Colonic mucosa (tissue), 4 donors: ENCODE measurements around the gene FIP1L1. TPM values are rescaled to one million over a fixed set of nuclear protein-coding genes. Genes with fewer than 3 reads are reported as not detected.

Source experiments
- DNase-seq: peaks from one replicate; pipeline ENCODE4 v3.0.0-alpha.2; 2020
- H3K27ac ChIP-seq: fragments of 200-600 bp; one replicate; pipeline ENCODE4 v1.8.0; 2021
- H3K27me3 ChIP-seq: fragments of 200-600 bp; one replicate; pipeline ENCODE4 v1.8.0; 2021
- H3K36me3 ChIP-seq: fragments of 200-600 bp; one replicate; pipeline ENCODE4 v1.8.0; 2021
- H3K4me1 ChIP-seq: fragments of 200-600 bp; one replicate; pipeline ENCODE4 v1.8.0; 2021; ENCODE audit warnings: mild to moderate bottlenecking
- H3K4me3 ChIP-seq: fragments of 200-600 bp; one replicate; pipeline ENCODE4 v1.8.0; 2021
- H3K9ac ChIP-seq, 2 donors: one replicate each; pipeline ENCODE4 v1.7.0; 2013; ENCODE audit warnings: control low read depth in 2 of 2, low read depth in 2 of 2, low read length in 2 of 2
- H3K9me3 ChIP-seq: fragments of 200-600 bp; one replicate; pipeline ENCODE4 v1.8.0; 2021
- CTCF ChIP-seq: fragments of 200-600 bp; IDR thresholded peaks from one replicate; pipeline ENCODE4 v1.8.0; 2022; ENCODE audit warnings: antibody characterized with exemption, mild to moderate bottlenecking
- intact Hi-C: fragments of 100-400 bp; cut with DNase I; formaldehyde crosslinking; loops from one replicate; pipeline ENCODE4 v1.14.1; 2022
- total RNA-seq, 2 donors: library from RNA; stranded (reverse); fragmentation: NEBNext Ultra II Directional in 1 of 2; extraction: Animal tissue kit (Norgen Biotek cat#: 25700) in 1 of 2; gene quantifications; one replicate each; pipeline ENCODE4 v1.2.1, GENCODE V29; 2021
- donor health status: healthy.
- donor health status: DM: no; HTN: no; CAD: no.
- donor health status: DM: no; HTN: no; CAD: no.

The FIP1L1 gene
- total RNA-seq, 2 donors from 2014 or later: 38.8 to 46.6 TPM

GRCh38 chr4:53427366-53427765 lies 49.9 kb downstream of the FIP1L1 start:
- no peak overlapping the region for H3K9ac ChIP-seq
- intact Hi-C loops: no loop called here
- H3K4me3 ChIP-seq: no peak overlapping the region
- H3K9me3 ChIP-seq: no peaks in the 10 kb centered on the region
- DNase-seq: no peak
- no peaks in the 10 kb centered on the region for H3K4me1 ChIP-seq
- no peak overlapping the region for H3K27ac ChIP-seq
- no peaks in the 10 kb centered on the region for H3K27me3 ChIP-seq
- no peak for TF ChIP-seq CTCF
- H3K36me3 ChIP-seq: peaks cover 8% of the 10 kb centered on the region

- no peak for DNase-seq
- no peak overlapping the region for H3K9ac ChIP-seq
- no peak overlapping the region for H3K27ac ChIP-seq
- no peak overlapping the region for H3K4me3 ChIP-seq
- H3K27me3 ChIP-seq: no peaks in the 10 kb centered on the region
- H3K36me3 ChIP-seq: peaks cover 14% of the 10 kb centered on the region
- no peaks in the 10 kb centered on the region for H3K4me1 ChIP-seq
- no peaks in the 10 kb centered on the region for H3K9me3 ChIP-seq
- intact Hi-C loops: no loop called here
- no peak for TF ChIP-seq CTCF
Measured at GRCh38 chr4:53431052-53431451, 53.6 kb downstream of the FIP1L1 start.

- no peak for TF ChIP-seq CTCF
- H3K9ac ChIP-seq: no peak overlapping the region
- no peak overlapping the region for H3K27ac ChIP-seq
- H3K36me3 ChIP-seq: peaks cover 7% of the 10 kb centered on the region
- no peaks in the 10 kb centered on the region for H3K27me3 ChIP-seq
- intact Hi-C loops: no loop called here
- H3K4me1 ChIP-seq: no peaks in the 10 kb centered on the region
- H3K9me3 ChIP-seq: no peaks in the 10 kb centered on the region
- H3K4me3 ChIP-seq: no peak overlapping the region
- no peak for DNase-seq
Measured at GRCh38 chr4:53432528-53433424, 55.3 kb downstream of the FIP1L1 start.

GRCh38 chr4:53436251-53436650 lies 58.8 kb downstream of the FIP1L1 start:
- Histone ChIP-seq H3K4me3 (no peak overlapping the region), H3K27me3 (no peaks in the 10 kb centered on the region), H3K9me3 (no peaks in the 10 kb centered on the region), H3K27ac (no peak overlapping the region), H3K36me3 (peaks cover 6% of the 10 kb centered on the region), H3K9ac (no peak overlapping the region), H3K4me1 (no peaks in the 10 kb centered on the region)
- intact Hi-C loops: no loop called here
- no peak for DNase-seq
- TF ChIP-seq CTCF: no peak

GRCh38 chr4:53441564-53441963 lies 64.1 kb downstream of the FIP1L1 start:
- no peaks in the 10 kb centered on the region for H3K9me3 ChIP-seq
- no peak overlapping the region for H3K9ac ChIP-seq
- TF ChIP-seq CTCF: no peak
- no peak overlapping the region for H3K27ac ChIP-seq
- no peaks in the 10 kb centered on the region for H3K36me3 ChIP-seq
- no peaks in the 10 kb centered on the region for H3K4me1 ChIP-seq
- intact Hi-C loops: loop anchor here (10.0 kb wide), 1 partner anchor 57 kb away; no protein-coding TSS in a partner anchor
- no peak for DNase-seq
- no peak overlapping the region for H3K4me3 ChIP-seq
- no peaks in the 10 kb centered on the region for H3K27me3 ChIP-seq
